ENCODE measurements around the gene TM9SF3.

DNA sequence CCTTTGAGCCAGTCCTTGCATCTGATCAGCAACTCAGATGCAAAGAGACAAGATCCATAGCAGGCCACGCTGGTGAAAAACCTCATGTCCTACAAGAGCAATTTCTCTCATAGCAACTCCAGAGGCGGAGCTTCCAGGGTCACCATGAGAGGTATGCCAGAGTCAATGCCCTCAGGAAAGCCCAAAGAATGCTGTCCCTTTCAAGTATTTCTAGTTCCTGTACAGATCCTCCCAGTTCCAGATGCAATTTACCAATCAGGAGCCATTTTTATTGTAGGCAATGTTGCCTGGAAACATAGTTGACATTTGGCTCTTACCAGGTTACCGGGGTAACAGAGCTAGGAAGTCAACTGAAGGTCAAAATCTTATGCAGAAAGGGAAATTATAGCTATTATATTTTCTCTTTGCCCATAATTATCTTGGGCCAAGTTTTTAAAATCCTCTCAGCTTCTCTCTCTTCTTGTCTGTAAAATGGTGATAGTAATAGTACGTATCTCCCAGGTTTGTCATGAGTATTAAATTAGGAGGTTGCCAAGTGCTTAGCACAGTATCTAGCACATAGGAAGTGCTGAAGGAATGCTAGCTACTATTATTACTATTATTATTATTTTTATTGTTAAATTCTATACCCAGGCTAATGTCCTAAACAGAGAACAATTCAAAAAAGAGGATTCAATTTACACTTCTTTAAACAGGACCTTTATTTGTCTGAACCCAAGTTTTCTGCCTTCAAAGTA lies 46.3 kb upstream of the TM9SF3 start:
- TF ChIP-seq, protein P1, sequence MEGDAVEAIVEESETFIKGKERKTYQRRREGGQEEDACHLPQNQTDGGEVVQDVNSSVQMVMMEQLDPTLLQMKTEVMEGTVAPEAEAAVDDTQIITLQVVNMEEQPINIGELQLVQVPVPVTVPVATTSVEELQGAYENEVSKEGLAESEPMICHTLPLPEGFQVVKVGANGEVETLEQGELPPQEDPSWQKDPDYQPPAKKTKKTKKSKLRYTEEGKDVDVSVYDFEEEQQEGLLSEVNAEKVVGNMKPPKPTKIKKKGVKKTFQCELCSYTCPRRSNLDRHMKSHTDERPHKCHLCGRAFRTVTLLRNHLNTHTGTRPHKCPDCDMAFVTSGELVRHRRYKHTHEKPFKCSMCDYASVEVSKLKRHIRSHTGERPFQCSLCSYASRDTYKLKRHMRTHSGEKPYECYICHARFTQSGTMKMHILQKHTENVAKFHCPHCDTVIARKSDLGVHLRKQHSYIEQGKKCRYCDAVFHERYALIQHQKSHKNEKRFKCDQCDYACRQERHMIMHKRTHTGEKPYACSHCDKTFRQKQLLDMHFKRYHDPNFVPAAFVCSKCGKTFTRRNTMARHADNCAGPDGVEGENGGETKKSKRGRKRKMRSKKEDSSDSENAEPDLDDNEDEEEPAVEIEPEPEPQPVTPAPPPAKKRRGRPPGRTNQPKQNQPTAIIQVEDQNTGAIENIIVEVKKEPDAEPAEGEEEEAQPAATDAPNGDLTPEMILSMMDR (IDR thresholded peaks at IDR 0.05): no peak
- TF ChIP-seq POLR2AphosphoS5 (IDR thresholded peaks at IDR 0.05) (no peak), POLR2A (IDR thresholded peaks at IDR 0.05) (no peak)
